HuH-7.5 (cell line): Measurements from ENCODE around the gene NUMB.
"Not testable (repeated sequence)": the region's sequence is repeated elsewhere in the genome, so short reads cannot be mapped to it uniquely, and the experiment has no call there.

Source experiments
- DNase-seq: peaks from one replicate; pipeline ENCODE4 v3.0.0; 2011; ENCODE audit warnings: low spot score

NUMB gene

DNA sequence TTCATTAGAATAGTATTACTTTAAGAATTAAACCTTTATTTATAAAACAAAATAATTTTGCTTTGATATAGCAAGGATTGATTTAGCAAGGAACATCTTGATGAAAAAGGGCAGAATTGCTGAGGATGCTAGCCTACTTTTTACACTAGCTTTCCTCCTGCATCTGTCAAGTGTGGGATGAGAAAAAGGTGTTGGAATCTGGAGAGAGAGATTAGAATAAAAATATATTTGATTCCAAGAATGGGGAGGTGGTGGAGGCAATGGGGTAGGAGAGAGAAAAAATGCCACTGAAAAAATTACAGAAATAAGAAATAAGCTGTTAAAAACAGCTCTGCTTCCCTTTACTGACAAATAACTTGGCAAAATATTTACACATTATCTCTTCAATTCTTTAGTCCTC, 98.9 kb downstream of the NUMB start:
- DNase-seq: no peak

DNA sequence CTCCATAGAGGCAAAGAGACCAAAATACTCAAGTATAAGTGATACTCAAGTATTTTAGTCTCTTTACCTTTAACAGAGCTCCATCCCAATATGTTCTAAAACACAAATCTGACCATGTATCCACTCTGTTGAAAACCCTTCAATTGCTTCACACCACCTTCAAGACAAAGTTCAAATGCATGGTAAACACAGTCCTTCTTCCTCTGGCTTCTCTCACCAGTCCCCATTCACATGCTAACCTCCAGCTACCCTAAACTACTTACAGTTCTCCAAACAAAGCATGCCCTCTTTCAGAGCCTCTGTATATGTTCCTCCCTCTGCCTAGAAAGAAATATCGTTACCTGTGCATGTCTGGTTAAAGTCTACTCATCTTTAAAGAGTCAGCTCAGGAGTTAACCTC, 100.2 kb downstream of the NUMB start:
- no peak for DNase-seq

DNA sequence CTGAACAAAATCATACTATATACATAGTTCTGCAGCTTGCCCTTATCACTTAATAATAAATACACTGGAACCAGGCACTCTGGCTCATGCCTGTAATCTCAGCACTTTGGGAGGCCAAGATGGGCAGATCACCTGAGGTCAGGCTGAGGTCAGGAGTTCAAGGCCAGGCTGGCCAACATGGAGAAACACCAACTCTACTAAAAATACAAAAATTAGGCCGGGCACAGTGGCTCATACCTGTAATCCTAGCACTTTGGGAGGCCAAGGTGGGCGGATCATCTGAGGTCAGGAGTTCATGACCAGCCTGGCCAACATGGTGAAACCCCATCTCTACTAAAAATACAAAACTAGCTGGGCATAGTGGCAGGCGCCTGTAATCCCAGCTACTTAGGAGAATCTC, 109.3 kb downstream of the NUMB start:
- DNase-seq: not testable (repeated sequence)

DNA sequence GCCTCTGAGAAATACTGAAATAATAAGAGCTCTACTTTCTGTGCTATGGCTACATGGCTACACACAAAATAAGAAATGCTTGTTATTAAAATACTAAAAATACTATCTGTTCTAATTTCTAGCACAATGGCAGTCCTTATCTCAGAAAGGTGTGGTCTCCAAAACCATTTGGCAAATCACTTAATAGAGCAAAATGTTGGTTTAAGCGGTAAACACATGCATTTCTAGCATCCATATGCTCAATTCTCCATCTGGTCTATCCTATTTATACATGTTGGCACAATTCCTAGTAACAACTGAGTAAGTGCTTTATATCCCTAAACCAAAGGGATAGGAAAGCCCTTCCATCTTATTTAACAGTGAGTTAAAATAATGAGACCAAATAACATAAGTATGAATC, 114.0 kb downstream of the NUMB start:
- no peak for DNase-seq

DNA sequence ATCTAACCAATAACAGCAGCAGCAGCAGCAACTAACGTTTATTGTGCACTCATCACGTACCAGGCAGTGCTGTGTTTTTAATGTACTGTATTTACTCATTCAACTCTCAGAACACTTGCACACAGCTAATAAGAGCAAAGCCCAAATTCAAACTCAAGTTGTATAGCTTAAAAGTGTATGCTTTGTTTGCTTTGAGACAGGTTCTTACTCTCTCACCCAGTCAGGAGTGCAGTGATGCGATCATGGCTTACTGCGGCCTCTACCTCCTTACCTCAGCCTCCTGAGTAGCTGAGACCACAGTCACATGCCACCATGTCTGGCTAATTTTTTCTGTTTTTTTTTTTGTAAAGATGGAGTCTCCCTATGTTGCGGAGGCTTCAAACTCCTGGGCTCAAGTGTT, 115.7 kb downstream of the NUMB start:
- DNase-seq: no peak

DNA sequence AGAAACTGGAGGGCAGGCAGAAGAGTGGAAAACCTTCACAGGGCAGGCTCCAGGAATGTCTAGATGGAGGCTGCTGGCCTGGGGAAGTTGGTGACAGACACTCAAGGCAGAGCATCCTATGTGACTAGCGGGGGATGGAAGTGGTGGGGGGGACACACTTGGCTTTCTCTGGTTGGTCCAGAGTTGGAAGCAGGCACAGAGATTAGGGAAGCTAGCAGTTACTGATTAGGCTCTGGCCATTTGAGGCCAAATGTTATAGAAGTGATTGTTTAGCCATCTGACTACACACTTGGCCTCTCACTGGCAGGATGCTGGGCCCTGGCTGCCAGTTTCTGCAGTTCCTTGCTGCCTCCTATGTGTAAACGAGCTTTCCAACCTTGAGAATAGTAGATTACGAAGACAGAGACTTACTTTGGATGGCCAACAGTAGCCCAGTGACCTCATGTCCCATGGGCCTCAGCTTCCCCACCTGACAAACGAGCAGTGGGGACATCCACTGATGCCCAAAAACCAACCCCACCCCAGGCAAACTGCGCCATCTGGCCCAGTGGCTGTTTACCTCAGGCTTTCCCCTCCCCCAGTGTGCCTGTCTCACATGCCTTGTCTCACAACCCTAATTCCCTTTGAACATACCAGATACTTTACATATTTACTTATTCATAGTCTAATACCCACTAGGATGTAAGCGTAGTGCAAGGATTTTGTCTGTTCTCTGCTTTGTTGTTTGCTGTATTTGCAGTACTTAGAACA, 118.3 kb downstream of the NUMB start:
- no peak for DNase-seq

DNA sequence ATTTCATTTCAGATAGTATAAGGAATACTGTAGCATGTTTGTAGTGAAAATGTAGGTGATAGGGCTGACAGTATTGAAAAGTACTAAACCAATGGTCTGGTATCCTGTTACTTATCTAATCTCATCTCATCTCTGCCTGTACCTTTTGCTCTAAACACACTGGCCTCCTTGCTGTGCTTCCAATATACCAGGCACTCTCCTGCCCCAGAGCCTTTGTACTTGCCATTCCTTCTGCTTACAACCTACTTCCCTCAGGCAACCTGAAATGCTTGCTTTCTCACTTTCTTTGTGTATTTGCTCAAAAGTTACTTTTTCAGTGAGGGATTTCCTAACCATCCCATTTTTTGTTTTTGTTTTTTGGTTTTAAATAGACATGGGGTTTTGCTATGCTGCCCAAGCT, 119.1 kb downstream of the NUMB start:
- DNase-seq: no peak

DNA sequence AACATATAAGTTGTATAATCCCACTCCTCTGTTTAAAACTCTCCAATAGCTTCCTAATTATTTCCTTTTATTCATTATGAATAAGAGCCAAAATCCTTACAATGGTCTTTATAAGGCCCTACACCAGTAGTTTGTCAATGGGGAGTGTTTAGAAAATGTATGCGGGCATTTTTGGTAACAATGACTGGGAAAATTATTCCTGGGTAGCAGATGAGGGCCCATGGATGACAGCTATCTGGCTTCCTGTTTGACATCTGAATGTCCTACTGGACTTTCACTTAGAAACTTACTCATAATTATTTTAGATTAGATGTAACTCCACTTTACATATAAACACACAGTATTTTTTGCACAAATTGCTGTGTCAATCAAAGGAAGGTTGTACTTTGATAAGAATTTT, 119.8 kb downstream of the NUMB start:
- DNase-seq: no peak

DNA sequence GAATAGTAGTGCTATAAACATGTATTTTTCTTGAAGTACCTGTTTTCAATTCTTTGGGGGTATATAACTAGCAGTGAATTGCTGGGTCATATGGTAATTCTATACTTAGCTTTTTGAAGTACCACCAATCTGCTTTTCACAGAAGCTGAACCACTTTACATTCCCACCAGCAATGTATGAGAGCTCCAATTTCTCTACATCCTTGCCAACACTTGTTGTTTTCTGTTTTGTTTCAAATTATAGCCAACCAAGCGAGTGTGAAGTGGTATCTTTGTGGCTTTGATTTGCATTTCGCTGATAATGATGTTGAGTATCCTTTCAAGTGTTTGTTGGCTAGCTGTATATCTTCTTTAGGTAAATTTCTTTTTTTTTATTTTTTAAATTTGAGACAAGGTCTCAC, 125.3 kb downstream of the NUMB start:
- DNase-seq: no peak

DNA sequence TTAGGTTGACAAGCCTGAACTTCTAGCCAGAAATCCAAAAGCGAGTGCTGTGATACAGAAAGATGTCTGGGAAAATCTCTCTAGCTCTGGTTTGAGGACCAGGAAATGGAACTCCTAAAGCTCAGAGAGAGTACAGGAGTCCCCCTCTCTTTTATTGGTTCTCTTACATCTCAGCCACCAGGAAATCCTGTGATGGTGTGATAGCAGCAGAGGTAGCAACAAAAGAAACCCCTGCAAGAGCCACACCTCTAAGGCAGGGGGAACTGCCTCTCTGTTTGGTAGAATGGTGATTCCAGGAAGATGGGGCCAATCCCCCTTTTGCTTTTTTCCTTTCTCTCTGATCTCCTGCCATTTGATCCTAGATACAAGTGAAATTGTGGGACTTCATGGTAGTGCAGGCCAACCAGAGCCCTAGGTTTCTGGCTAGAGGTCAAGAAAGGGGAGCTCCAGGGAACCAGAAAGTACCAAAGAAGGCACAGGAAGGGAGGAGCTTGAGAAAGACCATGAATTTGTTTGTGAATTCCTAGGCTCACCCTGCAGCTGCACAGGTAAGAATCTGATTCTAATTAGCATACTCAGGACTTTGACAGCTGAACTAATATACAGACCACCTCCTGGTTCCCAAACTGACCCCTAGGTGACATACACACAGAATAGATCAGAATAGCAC, 132.6 kb downstream of the NUMB start:
- DNase-seq: no peak

DNA sequence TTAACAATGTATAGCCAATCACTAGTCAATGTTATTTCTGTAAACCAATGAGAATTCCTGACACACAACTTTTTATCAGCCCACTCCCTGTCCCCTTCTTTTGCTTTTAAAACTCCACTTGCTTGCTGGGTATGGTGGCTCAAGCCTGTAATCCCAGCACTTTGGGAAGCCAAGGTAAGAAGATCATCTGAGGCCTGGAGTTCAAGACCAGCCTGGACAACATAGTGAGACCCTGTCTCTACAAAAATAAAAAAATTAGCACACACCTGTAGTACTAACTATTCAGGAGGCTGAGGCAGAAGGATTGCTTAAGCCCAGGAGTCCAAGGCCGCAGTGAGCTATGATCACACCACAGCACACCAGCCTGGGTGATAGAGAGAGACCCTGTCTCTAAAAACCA, 133.3 kb downstream of the NUMB start:
- no peak for DNase-seq

DNA sequence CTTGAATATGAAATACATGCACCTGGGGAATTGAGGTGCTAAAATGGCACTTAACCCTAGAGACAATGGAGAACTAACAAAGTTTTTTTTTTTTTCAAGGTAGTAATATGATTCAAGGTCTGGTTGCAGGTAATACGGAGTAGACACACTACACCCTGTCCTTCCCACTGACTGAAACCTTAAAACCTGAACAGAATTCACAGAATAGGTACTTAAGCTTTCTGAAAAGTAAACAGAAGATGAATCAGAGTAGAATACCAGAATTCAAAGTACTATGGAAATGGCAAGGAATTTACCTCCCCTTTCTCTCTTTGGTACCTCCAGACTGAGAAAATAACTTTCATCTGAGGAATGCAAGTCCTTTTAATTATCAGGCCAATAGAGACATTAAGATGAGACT, 133.8 kb downstream of the NUMB start:
- DNase-seq: no peak

DNA sequence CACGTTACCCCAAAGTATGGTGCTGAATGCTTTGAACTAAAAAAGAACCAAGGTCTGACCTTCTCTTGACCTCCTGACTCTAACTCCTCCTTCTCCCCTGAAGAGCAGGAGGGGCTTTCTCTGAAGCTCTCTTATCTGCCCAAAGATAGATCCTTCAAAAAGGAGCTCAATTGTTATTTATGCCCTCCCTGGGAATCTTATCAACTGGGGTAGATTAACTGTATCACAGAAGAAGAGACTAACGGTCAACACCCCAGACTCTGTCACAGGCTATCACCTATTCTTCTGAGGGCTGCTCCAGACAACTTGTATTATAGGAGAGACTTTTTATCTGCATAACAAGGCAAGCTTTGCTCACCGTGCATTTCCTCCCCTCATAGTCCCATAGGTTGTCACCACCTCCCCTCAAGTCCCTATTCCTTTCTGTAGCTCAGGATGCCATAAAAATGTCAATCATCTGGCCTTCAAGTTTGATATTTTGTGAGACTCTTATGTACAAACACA, 134.4 kb downstream of the NUMB start:
- DNase-seq: no peak

DNA sequence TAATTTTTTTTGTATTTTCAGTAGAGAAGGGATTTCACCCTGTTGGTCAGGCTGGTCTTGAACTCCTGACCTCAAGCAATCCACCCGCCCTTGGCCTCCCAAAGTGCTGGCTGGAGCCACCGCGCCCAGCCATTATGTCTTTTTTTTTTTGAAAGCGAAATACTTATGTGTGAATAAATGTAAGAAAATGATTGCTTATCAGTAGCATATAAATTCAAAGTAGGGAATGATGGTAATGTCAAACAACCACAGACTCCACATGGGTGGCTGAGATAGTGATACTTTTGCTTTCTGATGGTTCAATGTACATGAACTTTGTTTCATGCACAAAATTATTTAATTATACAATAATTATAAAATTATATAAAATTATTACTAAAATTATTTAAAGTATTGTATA, 145.2 kb downstream of the NUMB start:
- DNase-seq: no peak

DNA sequence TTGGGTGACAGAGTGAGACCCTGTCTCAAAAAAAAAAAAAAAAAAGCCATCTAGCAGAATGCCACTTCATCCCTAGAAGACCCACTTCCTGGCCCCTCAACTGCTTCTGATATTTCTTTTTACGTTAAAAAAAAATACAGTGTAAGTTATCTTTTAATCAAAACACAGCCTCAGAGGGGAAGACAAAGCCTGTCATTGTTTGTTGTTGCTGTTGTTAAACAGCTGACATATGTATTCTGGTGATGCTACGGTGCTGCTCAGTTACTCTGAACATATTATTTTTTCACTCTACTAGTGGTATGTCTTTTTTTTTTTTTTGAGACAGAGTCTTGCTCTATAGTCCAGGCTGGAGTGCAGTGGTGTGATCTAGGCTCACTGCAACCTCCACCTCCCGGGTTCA, 145.7 kb downstream of the NUMB start:
- no peak for DNase-seq

DNA sequence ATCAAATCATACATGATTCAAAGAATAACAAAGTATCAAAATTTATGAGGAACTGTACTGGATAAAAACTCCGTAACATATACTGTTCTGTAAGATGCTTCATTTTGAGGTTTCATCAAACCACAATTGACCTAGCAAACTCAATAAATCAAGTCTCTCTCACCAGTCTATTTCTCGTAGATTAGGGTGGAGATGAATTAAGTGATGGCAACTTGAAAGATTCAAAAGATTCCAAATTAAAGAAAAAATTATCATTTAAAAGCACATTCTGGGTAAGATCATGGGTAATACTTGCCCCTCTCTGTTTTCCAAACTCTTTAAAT, 146.7 kb downstream of the NUMB start:
- DNase-seq: no peak

DNA sequence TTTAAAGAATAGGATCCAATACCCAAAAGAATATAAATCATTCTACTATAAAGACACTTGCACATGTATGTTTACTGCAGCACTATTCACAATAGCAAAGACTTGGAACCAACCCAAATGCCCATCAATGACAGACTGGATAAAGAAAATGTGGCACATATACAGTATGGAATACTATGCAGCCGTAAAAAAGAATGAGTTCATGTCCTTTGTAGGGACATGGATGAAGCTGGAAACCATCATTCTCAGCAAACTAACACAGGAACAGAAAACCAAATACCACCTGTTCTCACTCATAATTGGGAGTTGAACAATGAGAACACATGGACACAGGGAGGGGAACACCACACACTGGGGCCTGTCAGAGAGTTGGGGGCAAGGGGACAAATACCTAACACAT, 149.1 kb downstream of the NUMB start:
- DNase-seq: not testable (repeated sequence)

DNA sequence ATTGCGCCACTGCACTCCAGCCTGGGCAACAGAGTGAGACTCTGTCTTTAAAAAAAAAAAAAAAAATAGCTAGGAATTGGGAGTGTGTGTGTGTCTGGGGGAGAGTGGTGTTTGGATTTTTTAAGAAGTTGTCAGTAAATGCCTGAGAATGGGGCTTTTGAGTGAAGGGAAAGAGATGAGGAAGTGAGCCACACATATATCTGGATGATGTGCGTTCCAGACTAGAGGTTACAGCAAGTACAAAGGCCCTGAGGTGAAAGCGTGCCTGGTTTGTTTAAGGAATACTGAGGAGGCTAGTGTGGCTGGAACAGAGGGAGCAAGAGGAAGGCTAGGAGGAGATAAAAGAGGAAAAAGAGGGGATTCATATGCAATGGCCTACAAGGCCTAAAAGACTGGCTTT, 151.1 kb downstream of the NUMB start:
- no peak for DNase-seq

DNA sequence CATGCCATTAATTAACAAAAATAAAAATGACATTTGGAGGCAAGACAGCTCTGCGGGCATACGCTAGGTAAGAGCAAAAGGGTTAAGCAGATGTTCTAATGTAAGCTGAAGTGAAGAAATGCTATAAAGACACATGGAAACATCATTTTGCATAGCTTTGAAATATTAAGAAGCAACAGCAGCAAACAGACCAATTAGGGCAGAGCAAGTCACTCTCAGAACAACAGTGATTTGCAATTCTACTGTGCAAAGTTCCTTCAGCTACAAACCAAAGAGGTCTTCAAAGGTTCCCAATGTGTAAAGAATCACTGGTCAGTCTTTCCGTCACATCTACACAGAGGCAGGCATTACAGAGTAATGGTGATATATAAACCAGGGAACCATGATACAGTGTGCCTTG, 152.8 kb downstream of the NUMB start:
- DNase-seq: no peak

DNA sequence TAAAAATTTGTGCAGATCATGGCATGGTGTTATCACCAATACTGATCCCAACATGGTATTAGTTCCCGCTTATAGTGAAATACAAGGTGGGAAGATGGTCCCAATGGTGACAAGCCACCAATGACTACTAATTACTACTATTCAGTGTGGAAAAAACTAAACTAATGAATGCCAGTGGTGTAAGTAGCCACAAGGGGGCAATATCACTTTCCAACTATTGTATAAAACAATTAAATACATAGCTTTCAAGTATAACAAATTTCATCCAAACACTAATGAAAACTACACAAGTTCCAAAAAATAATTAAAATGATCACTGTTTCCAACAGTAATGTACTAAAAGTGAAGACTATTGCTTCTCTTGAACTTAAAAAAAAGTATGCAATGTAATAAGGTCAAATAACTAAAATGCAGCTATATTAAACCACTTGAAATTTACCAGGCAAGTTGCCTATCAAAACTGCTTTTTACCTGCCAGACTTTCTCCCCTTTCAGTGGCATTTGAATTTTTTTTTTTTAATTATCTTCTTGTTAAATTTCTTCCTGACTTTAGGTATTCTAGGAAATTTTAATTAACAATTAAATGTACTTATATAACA, 163.0 kb downstream of the NUMB start:
- no peak for DNase-seq

DNA sequence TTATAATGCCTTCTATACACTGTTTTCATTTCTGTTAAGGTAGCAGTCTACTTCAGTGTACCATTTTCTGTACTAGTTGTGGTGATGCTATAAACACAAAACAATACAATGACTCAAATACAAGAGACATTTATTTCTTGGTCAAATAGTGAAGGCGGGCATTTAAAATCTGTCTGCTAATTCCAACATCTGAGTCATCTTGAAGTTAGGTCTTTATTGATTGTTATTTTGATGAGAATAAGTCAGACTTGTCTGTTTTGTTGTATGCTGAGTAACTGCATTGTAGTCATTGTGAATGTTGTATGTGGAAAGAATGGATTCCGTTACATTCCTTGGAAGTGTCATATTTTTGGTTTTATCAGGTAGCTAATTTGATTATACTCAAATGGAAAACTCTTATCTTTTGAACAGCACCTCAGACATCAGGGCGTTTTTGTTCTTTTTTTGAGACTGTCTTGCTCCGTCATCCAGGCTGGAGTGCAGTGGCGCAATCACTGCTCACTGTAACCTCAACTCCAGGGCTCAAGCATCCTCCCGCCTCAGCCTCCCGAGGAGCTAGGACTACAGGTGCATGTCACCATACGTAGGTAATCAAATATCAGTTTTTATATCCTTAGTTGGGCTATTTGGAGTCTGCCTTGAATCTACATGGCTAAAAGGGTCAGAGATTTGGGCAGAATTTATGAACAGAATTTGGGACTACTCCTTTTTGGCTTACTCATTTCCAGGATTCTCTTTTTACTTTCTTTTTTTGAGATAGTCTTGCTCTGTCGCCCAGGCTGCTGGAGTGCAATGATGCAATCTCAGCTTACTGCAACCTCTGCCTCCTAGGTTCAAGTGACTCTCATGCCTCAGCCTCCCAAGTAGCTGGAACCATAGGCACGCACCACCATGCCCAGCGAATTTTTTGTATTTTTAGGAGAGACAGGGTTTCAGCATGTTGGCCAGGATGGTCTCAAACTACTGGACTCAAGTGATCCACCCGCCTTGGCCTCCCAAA, 164.3 kb downstream of the NUMB start:
- DNase-seq: no peak

DNA sequence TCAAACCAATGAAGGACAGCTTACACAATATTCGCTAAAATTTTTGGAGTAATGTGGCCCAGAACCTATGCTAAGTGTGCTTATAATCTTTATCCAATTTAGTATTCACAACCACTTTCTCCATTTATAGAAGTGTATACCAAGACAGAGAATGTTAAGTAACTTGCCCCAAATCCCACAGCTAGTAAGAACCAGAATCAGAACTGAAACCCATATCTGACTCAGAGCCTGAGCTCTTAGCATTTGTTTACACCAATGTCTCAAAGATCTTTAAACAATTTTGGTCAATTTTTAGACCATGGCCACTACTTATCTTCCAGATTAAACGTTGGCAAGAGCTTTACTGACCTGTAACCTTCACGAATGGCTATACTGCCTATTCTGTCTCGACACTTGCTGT, 168.1 kb downstream of the NUMB start:
- DNase-seq: no peak
